H1 (cell line): ENCODE data around the gene DPY19L3. TPM values are rescaled to one million over a fixed set of nuclear protein-coding genes. Genes with fewer than 3 reads are reported as not detected.

Source experiments
- CTCF ChIA-PET: fragments of 300-600 bp; sonication (Branson Sonifier 250); formaldehyde crosslinking; loops from one replicate; lab custom pipeline; 2021; ENCODE audit not compliant: partially characterized antibody; lab: Charles Lee
- POLR2A ChIA-PET: fragments of 300-600 bp; sonication (Branson Sonifier 250); formaldehyde crosslinking; loops from one replicate; lab custom pipeline; 2021; ENCODE audit warnings: inconsistent platforms; ENCODE audit not compliant: partially characterized antibody; lab: Charles Lee
- DNase-seq, 2 experiments: peaks; one replicate each; pipeline versions ENCODE4 v3.0.0 to v3.0.0-alpha.2; 2010 to 2022; ENCODE audit warnings: low spot score in 2 of 2, low read depth in 1 of 2, mixed read lengths in 1 of 2
- FAIRE-seq: peaks from 2 replicates; lab custom pipeline; 2011; peaks lifted over from hg19 to GRCh38; lab: Jason Lieb, UNC
- H2AFZ ChIP-seq: 2 replicates; pipeline ENCODE4 v1.8.1; 2012; ENCODE audit warnings: low read length, inconsistent platforms
- H2AK5ac ChIP-seq: 2 replicates; pipeline ENCODE4 v1.6.1; 2013; ENCODE audit warnings: low read depth, low read length
- H2BK120ac ChIP-seq: replicated peaks from 2 replicates; pipeline ENCODE3; 2013; ENCODE audit warnings: low read depth, low read length, inconsistent platforms
- H2BK12ac ChIP-seq: 2 replicates; pipeline ENCODE4 v1.6.1; 2013; ENCODE audit warnings: low read depth, low read length
- H2BK15ac ChIP-seq: 2 replicates; pipeline ENCODE4 v1.6.1; 2013; ENCODE audit warnings: low read length
- H2BK20ac ChIP-seq: 2 replicates; pipeline ENCODE4 v1.6.1; 2013; ENCODE audit warnings: low read length
- H2BK5ac ChIP-seq: 2 replicates; pipeline ENCODE4 v1.6.1; 2013; ENCODE audit warnings: low read depth, low read length
- H3K14ac ChIP-seq: 2 replicates; pipeline ENCODE4 v1.6.1; 2013; ENCODE audit warnings: inconsistent platforms; ENCODE audit not compliant: insufficient read length
- H3K18ac ChIP-seq: 2 replicates; pipeline ENCODE4 v1.6.1; 2013; ENCODE audit warnings: low read length; ENCODE audit errors: extremely low read depth
- H3K23ac ChIP-seq: 2 replicates; pipeline ENCODE4 v1.6.1; 2013; ENCODE audit warnings: inconsistent platforms; ENCODE audit not compliant: insufficient read length
- H3K23me2 ChIP-seq: 2 replicates; pipeline ENCODE4 v1.6.1; 2013; ENCODE audit warnings: low read depth, low read length
- H3K27ac ChIP-seq: 2 replicates; pipeline ENCODE4 v1.6.1; 2011; ENCODE audit warnings: low read depth, low read length, inconsistent platforms
- H3K27me3 ChIP-seq, 4 experiments: replicated peaks in 1 of 4; 1 replicate in 1 of 4; 2 replicates in 3 of 4; pipeline versions ENCODE4 v1.6.1 to v1.8.1; 2011 to 2013; ENCODE audit warnings: low read length in 3 of 4, mild to moderate bottlenecking in 3 of 4, inconsistent platforms in 2 of 4, mixed read lengths in 2 of 4, moderate library complexity in 1 of 4; ENCODE audit not compliant: control insufficient read depth in 3 of 4, insufficient read depth in 3 of 4; ENCODE audit errors: extremely low read depth in 1 of 4
- H3K36me3 ChIP-seq, 4 experiments: 2 replicates each; pipeline versions ENCODE4 v1.6.1 to v1.8.1; 2011 to 2013; ENCODE audit warnings: mild to moderate bottlenecking in 4 of 4, low read length in 3 of 4, moderate library complexity in 2 of 4, control low read depth in 1 of 4, inconsistent platforms in 1 of 4; ENCODE audit not compliant: insufficient read depth in 4 of 4, control insufficient read depth in 2 of 4
- H3K4ac ChIP-seq: replicated peaks from 2 replicates; pipeline ENCODE3; 2013; ENCODE audit warnings: low read length, low read depth, mixed read lengths, inconsistent platforms; ENCODE audit not compliant: insufficient read length
- H3K4me1 ChIP-seq, 4 experiments: replicated peaks in 1 of 4; 1 replicate in 1 of 4; 2 replicates in 3 of 4; pipeline versions ENCODE4 v1.6.1 to v1.8.1; 2011 to 2013; ENCODE audit warnings: low read length in 3 of 4, inconsistent platforms in 2 of 4, mixed read lengths in 1 of 4; ENCODE audit not compliant: insufficient read depth in 4 of 4, control insufficient read depth in 3 of 4
- H3K4me2 ChIP-seq, 2 experiments: 2 replicates each; pipeline versions ENCODE4 v1.6.1 to v1.8.1; 2011 to 2013; ENCODE audit warnings: low read depth in 2 of 2, low read length in 2 of 2, control low read depth in 1 of 2, inconsistent platforms in 1 of 2, mild to moderate bottlenecking in 1 of 2; ENCODE audit not compliant: insufficient read depth in 1 of 2
- H3K4me3 ChIP-seq, 4 experiments: fragments of 200-600, 300-600 bp in 1 of 4; sonication (generic), shearing (Covaris generic), sonication (Bioruptor Twin) in 1 of 4; 2 replicates each; pipeline versions ENCODE4 v1.5.1 to v1.8.1; 2011 to 2016; ENCODE audit warnings: low read length in 4 of 4, low read depth in 3 of 4, control low read depth in 2 of 4, inconsistent platforms in 2 of 4, mild to moderate bottlenecking in 2 of 4, mixed read lengths in 1 of 4, moderate library complexity in 1 of 4; ENCODE audit not compliant: insufficient read depth in 2 of 4; ENCODE audit errors: extremely low read depth in 1 of 4
- H3K56ac ChIP-seq: replicated peaks from 2 replicates; pipeline ENCODE3; 2013; ENCODE audit warnings: low read depth, mild to moderate bottlenecking, mixed read lengths, low read length, inconsistent platforms; ENCODE audit not compliant: insufficient read length
- H3K79me1 ChIP-seq: 2 replicates; pipeline ENCODE4 v1.6.1; 2013; ENCODE audit warnings: low read depth, low read length, control low read depth
- H3K79me2 ChIP-seq, 2 experiments: 2 replicates each; pipeline versions ENCODE4 v1.6.1 to v1.8.1; 2012 to 2013; ENCODE audit warnings: low read length in 2 of 2, mild to moderate bottlenecking in 2 of 2, inconsistent platforms in 1 of 2; ENCODE audit not compliant: insufficient read depth in 2 of 2, control insufficient read depth in 1 of 2
- H3K9ac ChIP-seq, 4 experiments: replicated peaks in 1 of 4; 1 replicate in 1 of 4; 2 replicates in 3 of 4; pipeline versions ENCODE4 v1.6.1 to v1.8.1; 2011 to 2013; ENCODE audit warnings: low read depth in 3 of 4, low read length in 3 of 4, control low read depth in 2 of 4, mild to moderate bottlenecking in 2 of 4, moderate library complexity in 2 of 4, inconsistent platforms in 1 of 4; ENCODE audit errors: extremely low read depth in 1 of 4
- H3K9me3 ChIP-seq, 2 experiments: 2 replicates each; pipeline versions ENCODE4 v1.6.1 to v1.8.1; 2012 to 2013; ENCODE audit warnings: mild to moderate bottlenecking in 2 of 2, moderate library complexity in 2 of 2, control low read depth in 1 of 2, inconsistent platforms in 1 of 2, low read depth in 1 of 2, low read length in 1 of 2, mixed read lengths in 1 of 2; ENCODE audit not compliant: insufficient read depth in 2 of 2
- H4K20me1 ChIP-seq, 2 experiments: replicated peaks in 1 of 2; 2 replicates each; pipeline versions ENCODE3 to v1.8.1; 2011 to 2013; ENCODE audit warnings: inconsistent platforms in 2 of 2, low read length in 2 of 2, mild to moderate bottlenecking in 1 of 2; ENCODE audit not compliant: insufficient read depth in 2 of 2, control insufficient read depth in 1 of 2
- H4K5ac ChIP-seq: 2 replicates; pipeline ENCODE4 v1.6.1; 2013; ENCODE audit warnings: low read length, low read depth, mixed read lengths, inconsistent platforms; ENCODE audit not compliant: insufficient read length
- H4K8ac ChIP-seq: 2 replicates; pipeline ENCODE4 v1.8.0; 2013; ENCODE audit warnings: mild to moderate bottlenecking, moderate library complexity, low read length, inconsistent platforms; ENCODE audit not compliant: insufficient read depth; ENCODE audit errors: extremely low read depth
- H4K91ac ChIP-seq: replicated peaks from 2 replicates; pipeline ENCODE3; 2013; ENCODE audit warnings: low read length, mixed read lengths, inconsistent platforms; ENCODE audit not compliant: insufficient read length
- CEBPB ChIP-seq: IDR thresholded peaks from 2 replicates; pipeline ENCODE4 v1.6.1; 2012; ENCODE audit warnings: low read depth, low read length
- FOSL1 ChIP-seq: IDR thresholded peaks from 2 replicates; pipeline ENCODE4 v1.6.1; 2011; ENCODE audit warnings: mild to moderate bottlenecking, low read depth, low read length, moderate library complexity; ENCODE audit not compliant: insufficient read depth
- GTF2F1 ChIP-seq: IDR thresholded peaks from 2 replicates; pipeline ENCODE4 v1.6.1; 2012; ENCODE audit warnings: low read depth, low read length, improper control_type of control experiment, borderline replicate concordance
- MAFK ChIP-seq: IDR thresholded peaks from 2 replicates; pipeline ENCODE4 v1.6.1; 2012; ENCODE audit warnings: low read depth, mild to moderate bottlenecking, improper control_type of control experiment, low read length
- TAF7 ChIP-seq: optimal IDR thresholded peaks from 2 replicates; pipeline ENCODE3; 2011; ENCODE audit warnings: low read depth, mild to moderate bottlenecking, inconsistent platforms, low read length, moderate library complexity, borderline replicate concordance
- WGBS, 2 experiments: shearing (Covaris generic) in 1 of 2; methylation state at CpG; one replicate each; pipeline versions ENCODE4 v1.1.6 to v1.1.7; 2013 to 2015; ENCODE audit warnings: low lambda C conversion rate in 2 of 2, mixed read lengths in 2 of 2, inconsistent platforms in 1 of 2, low coverage in 1 of 2, missing lambda C conversion rate in 1 of 2; ENCODE audit not compliant: insufficient replicate concordance in 2 of 2, insufficient coverage in 1 of 2, insufficient read length in 1 of 2; ENCODE audit errors: extremely low coverage in 1 of 2, missing lambda C conversion rate in 1 of 2; 5-methylcytosine and 5-hydroxymethylcytosine counted together
- polyA plus RNA-seq, 7 experiments: library from polyadenylated mRNA; depleted of rRNA in 3 of 7; stranded (reverse) in 5 of 7; unstranded in 2 of 7; fragments of >200 nt in 5 of 7; fragments of 200-250 nt in 2 of 7; gene quantifications; 1 replicate in 5 of 7; 2 replicates in 1 of 7; 4 replicates in 1 of 7; pipeline versions ENCODE4 v1.2.1 to v1.2.3, GENCODE V29; 2011 to 2013; ENCODE audit warnings: missing spikeins in 2 of 7, mixed read lengths in 2 of 7
- total RNA-seq: library from RNA; stranded (reverse); fragmentation: NEBNext Ultra II Directional; extraction: Animal tissue kit (Norgen Biotek cat#: 25700); gene quantifications from 2 replicates; pipeline ENCODE4 v1.2.1, GENCODE V29; 2021

The DPY19L3 gene
- total and polyA plus RNA-seq, 2 of the 8 experiments (the other 6 are each of a cell fraction or from before 2014, with no cell fraction given): 35.3 to 60.2 TPM

- no peak overlapping the region for H4K5ac ChIP-seq
- no peak overlapping the region for H3K14ac ChIP-seq
- no peak overlapping the region for H2BK12ac ChIP-seq
- peaks cover 0 to 10% (median 3%) of the 10 kb centered on the region in 4 experiments; a peak in 6 of 8 replicates for H3K36me3 ChIP-seq
- H2BK120ac ChIP-seq: no peak overlapping the region
- H3K9me3 ChIP-seq: no peaks in the 10 kb centered on the region
- no peak overlapping the region for H3K18ac ChIP-seq
- no peak overlapping the region for H2BK20ac ChIP-seq
- H3K4me2 ChIP-seq: no peak overlapping the region
- POLR2A ChIA-PET: no interaction called here
- CTCF ChIA-PET: interaction anchor here (0.6 kb wide), 1 partner anchor 11 kb away, joined by 4 read pairs; no protein-coding TSS in a partner anchor
- H4K91ac ChIP-seq: no peak overlapping the region
- no peak overlapping the region for H3K4ac ChIP-seq
- H3K23ac ChIP-seq: no peak overlapping the region
- FAIRE-seq: no peak
- H3K23me2 ChIP-seq: no peaks in the 10 kb centered on the region
- no peak for DNase-seq
- peaks cover 0 to 1% of the 10 kb centered on the region in 2 experiments for H4K20me1 ChIP-seq
- no peaks in the 10 kb centered on the region for H3K79me2 ChIP-seq
- H3K56ac ChIP-seq: no peak overlapping the region
- H3K79me1 ChIP-seq: no peaks in the 10 kb centered on the region
- 93% methylated on average over 8 of the region's 8 CpGs; no CpG with 5 or more reads in 1 of the 2 experiments for WGBS, 2 experiments
- no peaks in the 10 kb centered on the region for H3K27me3 ChIP-seq
- no peak overlapping the region for H3K4me3 ChIP-seq
- no peak overlapping the region for H2BK15ac ChIP-seq
- H2BK5ac ChIP-seq: no peak overlapping the region
- TF ChIP-seq TAF7 (no peak), CEBPB (no peak), GTF2F1 (no peak), MAFK (no peak), FOSL1 (no peak)
- H2AK5ac ChIP-seq: no peak overlapping the region
- H2AFZ ChIP-seq: no peak overlapping the region
- no peak overlapping the region for H3K9ac ChIP-seq
- H3K4me1 ChIP-seq: no peaks in the 10 kb centered on the region
- no peak overlapping the region for H4K8ac ChIP-seq
- H3K27ac ChIP-seq: no peak overlapping the region
Observed at GRCh38 chr19:32448026-32448425, 42.5 kb downstream of the DPY19L3 start.
